Hematopoietic multipotent progenitor cell treated with erythropoietin and hydrocortisone succinate and interleukin-3 and kit ligand, for 8 days (in vitro differentiated cells): ENCODE measurements around the gene WBP1.
"Not testable (repeated sequence)": the region's sequence is repeated elsewhere in the genome, so short reads cannot be mapped to it uniquely, and the experiment has no call there.

Experiments
- DNase-seq: peaks from one replicate; pipeline ENCODE4 v3.0.0-alpha.2; 2015

WBP1 gene

GRCh38 chr2:74458132-74458937, at the start of gene WBP1:
Gene WBP1 (plus strand): TSS chr2:74458438. CDS start chr2:74458603, 165 bp downstream.
- DNase-seq, result peak; percentile 100

- no peak for DNase-seq
These were observed 45.1 kb upstream of the WBP1 start for GRCh38 chr2:74413001-74413698.

- DNase-seq, result no peak
These were observed 43.8 kb upstream of the WBP1 start for GRCh38 chr2:74414441-74414840.

- no peak for DNase-seq
These were observed 43.1 kb upstream of the WBP1 start for GRCh38 chr2:74414881-74415761.

GRCh38 chr2:74415762-74416395, 42.4 kb upstream of the WBP1 start:
- DNase-seq, result no peak

- DNase-seq, result peak; percentile 22
These were observed 41.5 kb upstream of the WBP1 start for GRCh38 chr2:74416778-74417177.

- no peak for DNase-seq
These were observed 41.0 kb upstream of the WBP1 start for GRCh38 chr2:74417197-74417596.

- DNase-seq, result no peak
These were observed 40.5 kb upstream of the WBP1 start for GRCh38 chr2:74417763-74418162.

- no peak for DNase-seq
These were observed 39.9 kb upstream of the WBP1 start for GRCh38 chr2:74418312-74418711.

GRCh38 chr2:74419345-74419744, 38.9 kb upstream of the WBP1 start:
- DNase-seq, result no peak

GRCh38 chr2:74420006-74420405, 38.2 kb upstream of the WBP1 start:
- DNase-seq, result no peak

- not testable (repeated sequence) for DNase-seq
These were observed 37.7 kb upstream of the WBP1 start for GRCh38 chr2:74420443-74421103.

- DNase-seq, result peak; percentile 84
These were observed 36.9 kb upstream of the WBP1 start, which contains the start of the genes C2orf81 and WDR54 for GRCh38 chr2:74421221-74421870. Gene C2orf81 (minus strand): TSS chr2:74421619. CDS start chr2:74421560, 59 bp downstream. Gene WDR54 (plus strand): TSS chr2:74421730. CDS start chr2:74422154, 424 bp downstream.

GRCh38 chr2:74423231-74424095, 34.8 kb upstream of the WBP1 start:
- DNase-seq, result no peak

GRCh38 chr2:74424139-74424992, 33.9 kb upstream of the WBP1 start:
- no peak for DNase-seq

GRCh38 chr2:74424995-74425406, 33.2 kb upstream of the WBP1 start:
- no peak for DNase-seq

- no peak for DNase-seq
These were observed 32.7 kb upstream of the WBP1 start for GRCh38 chr2:74425523-74425922.

- DNase-seq, result no peak
These were observed 32.0 kb upstream of the WBP1 start for GRCh38 chr2:74426181-74426758.

GRCh38 chr2:74427551-74427950, 30.7 kb upstream of the WBP1 start:
- no peak for DNase-seq
